ENCODE results near the gene TET3. TPM values are rescaled to one million over a fixed set of nuclear protein-coding genes. Genes with fewer than 3 reads are reported as not detected.

Gene TET3
- total and polyA plus RNA-seq, 2 of the 8 experiments (the other 6 are each of a cell fraction or from before 2014, with no cell fraction given): 4.5 to 21.1 TPM

GRCh38 chr2:73961274-73961673 is 23.4 kb upstream of the TET3 start:
- Histone ChIP-seq H2BK20ac (ENCODE audit: low read length) (no peak overlapping the region), H3K23ac (ENCODE audit: insufficient read length) (no peak overlapping the region), H3K79me2 (ENCODE audit: control insufficient read depth in 1 of 2, insufficient read depth in 2 of 2, low read length in 2 of 2) (no peaks in the 10 kb centered on the region), H3K4me2 (ENCODE audit: insufficient read depth in 1 of 2, low read depth in 2 of 2, low read length in 2 of 2) (no peak overlapping the region), H2BK120ac (replicated peaks; ENCODE audit: low read depth, low read length) (no peak overlapping the region), H2BK5ac (ENCODE audit: low read depth, low read length) (no peak overlapping the region), H3K27ac (ENCODE audit: low read depth, low read length) (no peak overlapping the region), H4K8ac (ENCODE audit: extremely low read depth, insufficient read depth, low read length) (no peak overlapping the region), H3K4me1 (replicated peaks in 1 of 4; ENCODE audit: control insufficient read depth in 3 of 4, insufficient read depth in 4 of 4, low read length in 3 of 4) (no peaks in the 10 kb centered on the region), H3K18ac (ENCODE audit: extremely low read depth, low read length) (no peak overlapping the region), H3K56ac (replicated peaks; ENCODE audit: insufficient read length, low read depth, low read length) (no peak overlapping the region), H4K91ac (replicated peaks; ENCODE audit: insufficient read length, low read length) (no peak overlapping the region), H3K36me3 (ENCODE audit: control insufficient read depth in 2 of 4, insufficient read depth in 4 of 4, low read length in 3 of 4) (peaks cover 6 to 23% (median 14%) of the 10 kb centered on the region in 4 experiments), H3K27me3 (replicated peaks in 1 of 4; ENCODE audit: control insufficient read depth in 3 of 4, extremely low read depth in 1 of 4, insufficient read depth in 3 of 4, low read length in 3 of 4) (no peaks in the 10 kb centered on the region), H4K5ac (ENCODE audit: insufficient read length, low read depth, low read length) (no peak overlapping the region), H2AK5ac (ENCODE audit: low read depth, low read length) (no peak overlapping the region), H2BK12ac (ENCODE audit: low read depth, low read length) (no peak overlapping the region), H3K4ac (replicated peaks; ENCODE audit: insufficient read length, low read depth, low read length) (no peak overlapping the region), H3K9ac (replicated peaks in 1 of 4; ENCODE audit: extremely low read depth in 1 of 4, low read depth in 3 of 4, low read length in 3 of 4) (no peak overlapping the region), H3K23me2 (ENCODE audit: low read depth, low read length) (no peaks in the 10 kb centered on the region), H4K20me1 (replicated peaks in 1 of 2; ENCODE audit: control insufficient read depth in 1 of 2, insufficient read depth in 2 of 2, low read length in 2 of 2) (peaks cover 0 to 4% of the 10 kb centered on the region in 2 experiments), H3K4me3 (ENCODE audit: extremely low read depth in 1 of 4, insufficient read depth in 2 of 4, low read depth in 3 of 4, low read length in 4 of 4) (no peak overlapping the region), H3K79me1 (ENCODE audit: low read depth, low read length) (no peaks in the 10 kb centered on the region), H2AFZ (ENCODE audit: low read length) (no peak overlapping the region), H3K9me3 (ENCODE audit: insufficient read depth in 2 of 2, low read depth in 1 of 2, low read length in 1 of 2) (peaks cover 0 to 3% of the 10 kb centered on the region in 2 experiments; a peak in 1 of 4 replicates), H2BK15ac (ENCODE audit: low read length) (no peak overlapping the region), H3K14ac (ENCODE audit: insufficient read length) (no peak overlapping the region)
- no peak for DNase-seq (ENCODE audit: low read depth in 1 of 2, low spot score in 2 of 2)
- ChIA-PET POLR2A (ENCODE audit: partially characterized antibody) (interaction anchor here (0.8 kb wide), 1 partner anchor 26 kb away, joined by 3 read pairs; no protein-coding TSS in a partner anchor), CTCF (ENCODE audit: partially characterized antibody) (interaction anchor here (0.6 to 2.6 kb wide), 6 partner anchors 17 to 175 kb away, joined by 3 to 9 read pairs (median 3); no protein-coding TSS in a partner anchor)
- TF ChIP-seq MAFK (IDR thresholded peaks at IDR 0.05; ENCODE audit: low read depth, low read length): no peak
- no peak for TF ChIP-seq E2F6 (IDR thresholded peaks at IDR 0.05)
- no peak for TF ChIP-seq TBP (IDR thresholded peaks at IDR 0.05; ENCODE audit: low read depth, low read length)
- no peak for TF ChIP-seq KDM1A (IDR thresholded peaks at IDR 0.05; ENCODE audit: borderline replicate concordance, low read length)
- no peak for TF ChIP-seq MAX (IDR thresholded peaks at IDR 0.05)
- no peak for TF ChIP-seq EGR1 (IDR thresholded peaks at IDR 0.05; ENCODE audit: borderline replicate concordance, low read depth, low read length)
- TF ChIP-seq CHD2 (IDR thresholded peaks at IDR 0.05; ENCODE audit: low read length): no peak
- TF ChIP-seq TAF7 (optimal IDR thresholded peaks at IDR 0.05; ENCODE audit: borderline replicate concordance, low read depth, low read length): no peak
- no peak for TF ChIP-seq EZH2 (IDR thresholded peaks at IDR 0.05; ENCODE audit: low read depth, low read length, severe bottlenecking)
- no peak for TF ChIP-seq ASH2L (IDR thresholded peaks at IDR 0.05; ENCODE audit: low read length)
- 100% methylated on average over 4 of the region's 4 CpGs; no CpG with 5 or more reads in 1 of the 2 experiments for WGBS, 2 experiments (ENCODE audit: extremely low coverage in 1 of 2, insufficient coverage in 1 of 2, insufficient read length in 1 of 2, insufficient replicate concordance in 2 of 2, low coverage in 1 of 2, low lambda C conversion rate in 2 of 2, missing lambda C conversion rate in 1 of 2)
- no peak for FAIRE-seq

Measured in H1 (cell line).